WTC11 (cell line): ENCODE measurements around the gene ANAPC7. TPM values are rescaled to one million over a fixed set of nuclear protein-coding genes. Genes with fewer than 3 reads are reported as not detected.

Experiments
- ATAC-seq: fragments of 200-7000 bp; cut with Tn5 transposase; 2 replicates; pipeline ENCODE4 v1.10.0; 2021; ENCODE audit warnings: mild to moderate bottlenecking, moderate library complexity
- CTCF ChIA-PET: fragments of 300-600 bp; sonication (Branson Sonifier 250); formaldehyde crosslinking; loops from one replicate; lab custom pipeline; 2021; ENCODE audit warnings: antibody characterized with exemption; lab: Charles Lee
- POLR2A ChIA-PET: fragments of 350-600 bp; sonication (Branson Sonifier 250); formaldehyde crosslinking; loops from one replicate; lab custom pipeline; 2021; ENCODE audit warnings: antibody characterized with exemption; lab: Charles Lee
- DNase-seq: peaks from one replicate; pipeline ENCODE4 v3.0.0; 2021; ENCODE audit warnings: low spot score
- H3K27ac Mint-ChIP-seq: 2 replicates; pipeline ENCODE4 v1.8.0; 2021; ENCODE audit warnings: mixed read lengths
- H3K27me3 Mint-ChIP-seq: 2 replicates; pipeline ENCODE4 v1.8.0; 2021; ENCODE audit warnings: low read depth, mild to moderate bottlenecking, moderate library complexity, mixed read lengths
- H3K36me3 Mint-ChIP-seq: 2 replicates; pipeline ENCODE4 v1.8.0; 2021; ENCODE audit warnings: mixed read lengths
- H3K4me1 Mint-ChIP-seq: 2 replicates; pipeline ENCODE4 v1.8.0; 2022; ENCODE audit warnings: mixed read lengths
- H3K4me3 Mint-ChIP-seq: 2 replicates; pipeline ENCODE4 v1.8.0; 2021; ENCODE audit warnings: mild to moderate bottlenecking, moderate library complexity, mixed read lengths
- H3K9me3 Mint-ChIP-seq: 2 replicates; pipeline ENCODE4 v1.8.0; 2021; ENCODE audit warnings: mixed read lengths
- ATF1 ChIP-seq: sonication (generic); formaldehyde crosslinking; IDR thresholded peaks from 2 replicates; pipeline ENCODE4 v1.8.1; 2023; ENCODE audit warnings: mild to moderate bottlenecking, moderate library complexity, missing genetic modification reagents
- CREB1 ChIP-seq: sonication (generic); formaldehyde crosslinking; IDR thresholded peaks from 2 replicates; pipeline ENCODE4 v1.8.0; 2023; ENCODE audit warnings: mild to moderate bottlenecking, missing genetic modification reagents
- FOXJ3 ChIP-seq: sonication (generic); formaldehyde crosslinking; IDR thresholded peaks from 2 replicates; pipeline ENCODE4 v1.9.0; 2021; ENCODE audit warnings: missing genetic modification reagents, mild to moderate bottlenecking, borderline replicate concordance
- GTF2I ChIP-seq: fragments of 250-450 bp; sonication (Bioruptor Pico); conservative IDR thresholded peaks from 2 replicates; pipeline ENCODE4 v1.4.0; 2021; ENCODE audit warnings: mild to moderate bottlenecking
- JUN ChIP-seq: sonication (generic); formaldehyde crosslinking; IDR thresholded peaks from 2 replicates; pipeline ENCODE4 v1.8.0; 2023; ENCODE audit warnings: mild to moderate bottlenecking, missing genetic modification reagents
- KAT7 ChIP-seq: sonication (generic); formaldehyde crosslinking; IDR thresholded peaks from 2 replicates; pipeline ENCODE4 v1.8.1; 2023; ENCODE audit warnings: missing genetic modification reagents, mild to moderate bottlenecking, borderline replicate concordance
- NFYB ChIP-seq: sonication (generic); formaldehyde crosslinking; conservative IDR thresholded peaks from 2 replicates; pipeline ENCODE4 v1.8.0; 2022; ENCODE audit warnings: low read depth, missing genetic modification reagents
- SMAD4 ChIP-seq: sonication (generic); formaldehyde crosslinking; IDR thresholded peaks from 2 replicates; pipeline ENCODE4 v1.8.0; 2022; ENCODE audit warnings: mild to moderate bottlenecking, missing genetic modification reagents
- TEAD1 ChIP-seq: sonication (generic); formaldehyde crosslinking; IDR thresholded peaks from 2 replicates; pipeline ENCODE4 v1.8.0; 2022; ENCODE audit warnings: mild to moderate bottlenecking, missing genetic modification reagents
- ZNF138 ChIP-seq: sonication (generic); formaldehyde crosslinking; conservative IDR thresholded peaks from 2 replicates; pipeline ENCODE4 v1.8.1; 2022; ENCODE audit warnings: mild to moderate bottlenecking, moderate library complexity, missing genetic modification reagents
- total RNA-seq: library from RNA; stranded (reverse); gene quantifications from 3 replicates; pipeline ENCODE4 v1.2.3, GENCODE V29; 2021
- TF ChIP-seq, protein P1 (sequence below): sonication (generic); formaldehyde crosslinking; IDR thresholded peaks from 2 replicates; pipeline ENCODE4 v1.8.0; 2023; ENCODE audit warnings: missing genetic modification reagents, mild to moderate bottlenecking, borderline replicate concordance
- TF ChIP-seq, protein P2 (sequence below): sonication (generic); formaldehyde crosslinking; IDR thresholded peaks from 2 replicates; pipeline ENCODE4 v1.8.1; 2023; ENCODE audit warnings: mild to moderate bottlenecking, missing genetic modification reagents, moderate library complexity
- TF ChIP-seq, protein P3 (sequence below): fragments of 250-450 bp; sonication (Bioruptor Pico); conservative IDR thresholded peaks from 2 replicates; pipeline ENCODE4 v1.9.0; 2021; ENCODE audit warnings: mild to moderate bottlenecking
- TF ChIP-seq, protein P4 (sequence below): sonication (generic); formaldehyde crosslinking; IDR thresholded peaks from 2 replicates; pipeline ENCODE4 v1.8.1; 2022; ENCODE audit warnings: low read depth, mild to moderate bottlenecking, moderate library complexity, missing genetic modification reagents, borderline replicate concordance
- TF ChIP-seq, protein P5 (sequence below): fragments of 250-450 bp; sonication (Bioruptor Pico); IDR thresholded peaks from 2 replicates; pipeline ENCODE4 v1.9.0; 2021; ENCODE audit warnings: moderate library complexity, mild to moderate bottlenecking, inconsistent platforms, borderline replicate concordance
- TF ChIP-seq, protein P6 (sequence below): sonication (generic); formaldehyde crosslinking; IDR thresholded peaks from 2 replicates; pipeline ENCODE4 v1.8.1; 2022; ENCODE audit warnings: low read depth, missing genetic modification reagents, borderline replicate concordance
- TF ChIP-seq, protein P7 (sequence below): sonication (generic); formaldehyde crosslinking; IDR thresholded peaks from 2 replicates; pipeline ENCODE4 v1.8.1; 2023; ENCODE audit warnings: mild to moderate bottlenecking, moderate library complexity, missing genetic modification reagents

ANAPC7 gene
- total RNA-seq, 1 experiment from 2014 or later = 93.4 TPM

DNA sequence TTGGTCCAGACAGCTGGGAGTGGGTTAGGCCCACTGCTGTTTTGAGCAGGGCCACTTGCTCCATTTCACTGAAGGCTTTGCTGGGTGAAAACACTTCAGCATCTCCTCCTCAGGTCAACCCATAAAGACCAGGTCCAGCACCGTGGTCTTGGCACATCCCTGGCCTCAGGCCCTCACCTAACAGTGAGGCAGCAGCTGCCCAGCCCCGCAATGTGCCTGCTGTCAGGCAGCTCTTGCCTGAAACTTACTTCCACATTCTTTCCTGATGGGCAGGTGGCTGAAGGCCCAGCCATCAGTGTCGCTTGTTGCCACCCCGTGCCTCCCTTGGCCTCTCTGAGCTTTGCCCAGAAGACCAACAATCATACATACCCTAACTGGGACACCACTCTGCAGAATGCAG, 54.4 kb downstream of the ANAPC7 start:
- DNase-seq = no peak
- no peak overlapping the region for H3K4me3 Mint-ChIP-seq
- H3K36me3 Mint-ChIP-seq = peaks cover 51% of the 10 kb centered on the region
- TF ChIP-seq, protein P1, sequence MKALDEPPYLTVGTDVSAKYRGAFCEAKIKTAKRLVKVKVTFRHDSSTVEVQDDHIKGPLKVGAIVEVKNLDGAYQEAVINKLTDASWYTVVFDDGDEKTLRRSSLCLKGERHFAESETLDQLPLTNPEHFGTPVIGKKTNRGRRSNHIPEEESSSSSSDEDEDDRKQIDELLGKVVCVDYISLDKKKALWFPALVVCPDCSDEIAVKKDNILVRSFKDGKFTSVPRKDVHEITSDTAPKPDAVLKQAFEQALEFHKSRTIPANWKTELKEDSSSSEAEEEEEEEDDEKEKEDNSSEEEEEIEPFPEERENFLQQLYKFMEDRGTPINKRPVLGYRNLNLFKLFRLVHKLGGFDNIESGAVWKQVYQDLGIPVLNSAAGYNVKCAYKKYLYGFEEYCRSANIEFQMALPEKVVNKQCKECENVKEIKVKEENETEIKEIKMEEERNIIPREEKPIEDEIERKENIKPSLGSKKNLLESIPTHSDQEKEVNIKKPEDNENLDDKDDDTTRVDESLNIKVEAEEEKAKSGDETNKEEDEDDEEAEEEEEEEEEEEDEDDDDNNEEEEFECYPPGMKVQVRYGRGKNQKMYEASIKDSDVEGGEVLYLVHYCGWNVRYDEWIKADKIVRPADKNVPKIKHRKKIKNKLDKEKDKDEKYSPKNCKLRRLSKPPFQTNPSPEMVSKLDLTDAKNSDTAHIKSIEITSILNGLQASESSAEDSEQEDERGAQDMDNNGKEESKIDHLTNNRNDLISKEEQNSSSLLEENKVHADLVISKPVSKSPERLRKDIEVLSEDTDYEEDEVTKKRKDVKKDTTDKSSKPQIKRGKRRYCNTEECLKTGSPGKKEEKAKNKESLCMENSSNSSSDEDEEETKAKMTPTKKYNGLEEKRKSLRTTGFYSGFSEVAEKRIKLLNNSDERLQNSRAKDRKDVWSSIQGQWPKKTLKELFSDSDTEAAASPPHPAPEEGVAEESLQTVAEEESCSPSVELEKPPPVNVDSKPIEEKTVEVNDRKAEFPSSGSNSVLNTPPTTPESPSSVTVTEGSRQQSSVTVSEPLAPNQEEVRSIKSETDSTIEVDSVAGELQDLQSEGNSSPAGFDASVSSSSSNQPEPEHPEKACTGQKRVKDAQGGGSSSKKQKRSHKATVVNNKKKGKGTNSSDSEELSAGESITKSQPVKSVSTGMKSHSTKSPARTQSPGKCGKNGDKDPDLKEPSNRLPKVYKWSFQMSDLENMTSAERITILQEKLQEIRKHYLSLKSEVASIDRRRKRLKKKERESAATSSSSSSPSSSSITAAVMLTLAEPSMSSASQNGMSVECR (CRISPR knock-in tag) = no peak
- TF ChIP-seq ATF1 (CRISPR knock-in tag) = no peak
- TF ChIP-seq SMAD4 (CRISPR knock-in tag) = no peak
- no peak for TF ChIP-seq ZNF138 (CRISPR knock-in tag)
- TF ChIP-seq KAT7 (CRISPR knock-in tag) = no peak
- TF ChIP-seq, protein P2, sequence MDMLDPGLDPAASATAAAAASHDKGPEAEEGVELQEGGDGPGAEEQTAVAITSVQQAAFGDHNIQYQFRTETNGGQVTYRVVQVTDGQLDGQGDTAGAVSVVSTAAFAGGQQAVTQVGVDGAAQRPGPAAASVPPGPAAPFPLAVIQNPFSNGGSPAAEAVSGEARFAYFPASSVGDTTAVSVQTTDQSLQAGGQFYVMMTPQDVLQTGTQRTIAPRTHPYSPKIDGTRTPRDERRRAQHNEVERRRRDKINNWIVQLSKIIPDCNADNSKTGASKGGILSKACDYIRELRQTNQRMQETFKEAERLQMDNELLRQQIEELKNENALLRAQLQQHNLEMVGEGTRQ = no peak
- TF ChIP-seq, all 79 proteins: peak for 0
- CTCF ChIA-PET = interaction anchor here (3.1 kb wide), 1 partner anchor 82 kb away, joined by 13 read pairs; no protein-coding TSS in a partner anchor
- no peaks in the 10 kb centered on the region for H3K4me1 Mint-ChIP-seq
- H3K27me3 Mint-ChIP-seq = no peaks in the 10 kb centered on the region
- H3K9me3 Mint-ChIP-seq = no peaks in the 10 kb centered on the region
- POLR2A ChIA-PET = interaction anchor here (0.6 kb wide), 1 partner anchor 1146 kb away, joined by 5 read pairs; no protein-coding TSS in a partner anchor
- H3K27ac Mint-ChIP-seq = no peak overlapping the region; the same call in 1 of the 2 replicates
- ATAC-seq = no peak

DNA sequence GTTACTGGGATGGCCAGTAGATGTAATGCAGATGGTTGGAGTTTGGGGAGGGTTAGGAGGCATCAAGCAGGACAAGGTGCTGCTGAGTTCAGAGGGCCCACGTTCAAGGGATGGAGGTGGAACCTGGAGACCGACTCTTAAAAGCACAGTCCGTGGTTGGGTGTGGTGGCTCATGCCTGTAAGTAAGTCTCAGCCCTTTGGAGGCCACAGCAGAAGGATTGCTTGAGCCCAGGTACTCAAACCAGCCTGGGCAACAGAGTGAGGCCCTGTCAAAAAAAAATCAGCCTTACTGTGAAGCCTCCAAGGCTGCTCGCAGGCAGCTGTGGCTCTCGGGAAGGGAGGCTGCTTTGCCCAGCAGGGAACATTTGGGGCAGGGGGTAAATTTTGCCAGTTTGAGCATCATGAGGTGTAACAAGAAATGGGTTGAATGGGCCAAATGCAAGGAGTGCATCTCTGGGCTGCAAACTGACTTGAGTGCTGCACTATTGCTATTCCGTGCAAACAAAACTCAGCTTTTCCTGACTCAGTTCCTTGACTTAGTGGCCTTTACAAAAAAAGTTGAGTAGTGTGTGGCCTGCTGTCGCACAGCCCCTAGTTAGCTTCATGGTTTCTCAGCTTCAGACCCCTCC, 55.0 kb downstream of the ANAPC7 start:
- Mint-ChIP-seq H3K4me1 (no peaks in the 10 kb centered on the region), H3K9me3 (no peaks in the 10 kb centered on the region), H3K27ac (no peak overlapping the region; the same call in 1 of the 2 replicates), H3K36me3 (peaks cover 56% of the 10 kb centered on the region), H3K4me3 (no peak overlapping the region), H3K27me3 (no peaks in the 10 kb centered on the region)
- CTCF ChIA-PET = interaction anchor here (3.1 kb wide), 1 partner anchor 83 kb away, joined by 13 read pairs; no protein-coding TSS in a partner anchor
- no peak for DNase-seq
- POLR2A ChIA-PET = interaction anchor here (0.6 kb wide), 2 partner anchors 13 to 214 kb away, joined by 3 to 4 read pairs; no protein-coding TSS in a partner anchor
- no peak for ATAC-seq
- TF ChIP-seq, protein P3, sequence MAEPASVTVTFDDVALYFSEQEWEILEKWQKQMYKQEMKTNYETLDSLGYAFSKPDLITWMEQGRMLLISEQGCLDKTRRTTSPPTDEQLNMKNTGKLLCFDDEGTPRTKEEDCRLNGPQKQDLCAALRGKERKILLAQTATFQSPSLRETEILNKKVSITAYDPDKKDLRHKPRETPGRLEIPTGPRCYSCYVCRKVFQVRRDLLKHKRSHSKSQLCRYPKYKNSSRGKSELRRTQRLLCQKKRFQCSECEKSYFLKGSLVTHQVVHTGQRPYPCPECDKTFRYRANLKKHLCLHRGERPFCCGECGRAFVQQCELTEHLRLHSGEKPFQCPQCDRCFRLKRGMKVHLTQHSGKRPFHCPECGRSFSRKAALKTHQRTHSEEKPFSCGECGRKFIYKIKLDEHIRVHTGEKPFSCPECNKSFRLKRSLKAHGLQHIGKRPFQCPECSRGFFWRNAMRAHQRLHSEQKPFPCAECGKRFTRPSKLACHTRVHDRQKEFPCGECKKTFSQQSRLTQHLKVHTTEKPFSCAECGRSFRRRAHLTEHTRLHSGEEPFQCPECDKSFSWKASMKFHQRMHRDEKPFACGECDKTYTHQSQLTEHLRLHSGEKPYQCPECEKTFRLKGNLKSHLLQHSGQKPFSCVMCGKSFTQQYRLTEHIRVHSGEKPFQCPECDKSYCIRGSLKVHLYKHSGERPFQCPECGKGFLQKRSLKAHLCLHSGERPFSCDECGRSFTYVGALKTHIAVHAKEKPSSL (CRISPR knock-in tag) = no peak
- TF ChIP-seq FOXJ3 (CRISPR knock-in tag) (no peak), CREB1 (CRISPR knock-in tag) (no peak), JUN (CRISPR knock-in tag) (no peak), NFYB (CRISPR knock-in tag) (no peak), GTF2I (CRISPR knock-in tag) (no peak), TEAD1 (CRISPR knock-in tag) (no peak)
- TF ChIP-seq, protein P4, sequence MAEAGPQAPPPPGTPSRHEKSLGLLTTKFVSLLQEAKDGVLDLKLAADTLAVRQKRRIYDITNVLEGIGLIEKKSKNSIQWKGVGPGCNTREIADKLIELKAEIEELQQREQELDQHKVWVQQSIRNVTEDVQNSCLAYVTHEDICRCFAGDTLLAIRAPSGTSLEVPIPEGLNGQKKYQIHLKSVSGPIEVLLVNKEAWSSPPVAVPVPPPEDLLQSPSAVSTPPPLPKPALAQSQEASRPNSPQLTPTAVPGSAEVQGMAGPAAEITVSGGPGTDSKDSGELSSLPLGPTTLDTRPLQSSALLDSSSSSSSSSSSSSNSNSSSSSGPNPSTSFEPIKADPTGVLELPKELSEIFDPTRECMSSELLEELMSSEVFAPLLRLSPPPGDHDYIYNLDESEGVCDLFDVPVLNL (CRISPR knock-in tag) = no peak
- TF ChIP-seq, protein P5, sequence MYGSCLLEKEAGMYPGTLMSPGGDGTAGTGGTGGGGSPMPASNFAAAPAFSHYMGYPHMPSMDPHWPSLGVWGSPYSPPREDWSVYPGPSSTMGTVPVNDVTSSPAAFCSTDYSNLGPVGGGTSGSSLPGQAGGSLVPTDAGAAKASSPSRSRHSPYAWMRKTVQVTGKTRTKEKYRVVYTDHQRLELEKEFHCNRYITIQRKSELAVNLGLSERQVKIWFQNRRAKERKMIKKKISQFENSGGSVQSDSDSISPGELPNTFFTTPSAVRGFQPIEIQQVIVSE = no peak
- TF ChIP-seq, protein P6, sequence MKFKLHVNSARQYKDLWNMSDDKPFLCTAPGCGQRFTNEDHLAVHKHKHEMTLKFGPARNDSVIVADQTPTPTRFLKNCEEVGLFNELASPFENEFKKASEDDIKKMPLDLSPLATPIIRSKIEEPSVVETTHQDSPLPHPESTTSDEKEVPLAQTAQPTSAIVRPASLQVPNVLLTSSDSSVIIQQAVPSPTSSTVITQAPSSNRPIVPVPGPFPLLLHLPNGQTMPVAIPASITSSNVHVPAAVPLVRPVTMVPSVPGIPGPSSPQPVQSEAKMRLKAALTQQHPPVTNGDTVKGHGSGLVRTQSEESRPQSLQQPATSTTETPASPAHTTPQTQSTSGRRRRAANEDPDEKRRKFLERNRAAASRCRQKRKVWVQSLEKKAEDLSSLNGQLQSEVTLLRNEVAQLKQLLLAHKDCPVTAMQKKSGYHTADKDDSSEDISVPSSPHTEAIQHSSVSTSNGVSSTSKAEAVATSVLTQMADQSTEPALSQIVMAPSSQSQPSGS = no peak
- TF ChIP-seq, protein P7, sequence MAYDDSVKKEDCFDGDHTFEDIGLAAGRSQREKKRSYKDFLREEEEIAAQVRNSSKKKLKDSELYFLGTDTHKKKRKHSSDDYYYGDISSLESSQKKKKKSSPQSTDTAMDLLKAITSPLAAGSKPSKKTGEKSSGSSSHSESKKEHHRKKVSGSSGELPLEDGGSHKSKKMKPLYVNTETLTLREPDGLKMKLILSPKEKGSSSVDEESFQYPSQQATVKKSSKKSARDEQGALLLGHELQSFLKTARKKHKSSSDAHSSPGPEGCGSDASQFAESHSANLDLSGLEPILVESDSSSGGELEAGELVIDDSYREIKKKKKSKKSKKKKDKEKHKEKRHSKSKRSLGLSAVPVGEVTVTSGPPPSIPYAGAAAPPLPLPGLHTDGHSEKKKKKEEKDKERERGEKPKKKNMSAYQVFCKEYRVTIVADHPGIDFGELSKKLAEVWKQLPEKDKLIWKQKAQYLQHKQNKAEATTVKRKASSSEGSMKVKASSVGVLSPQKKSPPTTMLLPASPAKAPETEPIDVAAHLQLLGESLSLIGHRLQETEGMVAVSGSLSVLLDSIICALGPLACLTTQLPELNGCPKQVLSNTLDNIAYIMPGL = no peak
